Kidney capillary endothelial cell (primary cell): ENCODE data around the gene KISS1R.
A peak's percentile ranks its signal among the peaks of the same experiment; 100 is the strongest.

ENCODE experiments used
- DNase-seq: peaks from one replicate; pipeline ENCODE4 v3.0.0-alpha.2; 2018; ENCODE audit warnings: low spot score

The KISS1R gene

GRCh38 chr19:920051-920864 is 3.1 kb downstream of the KISS1R start:
- no peak for DNase-seq

- no peak for DNase-seq
These were observed 7.5 kb downstream of the KISS1R start for GRCh38 chr19:924553-925086.

- no peak for DNase-seq
These were observed 8.0 kb downstream of the KISS1R start for GRCh38 chr19:925087-925525.

- DNase-seq: peak; percentile 83
These were observed 8.6 kb downstream of the KISS1R start, which contains the start of gene ARID3A for GRCh38 chr19:925526-926322. Gene ARID3A (plus strand): TSS chr19:926035. CDS start chr19:929529, 3,494 bp downstream.

- DNase-seq: no peak
These were observed 9.1 kb downstream of the KISS1R start for GRCh38 chr19:926323-926588.

GRCh38 chr19:926589-927350 is 9.6 kb downstream of the KISS1R start:
- no peak for DNase-seq

GRCh38 chr19:927351-927779 is 10.2 kb downstream of the KISS1R start:
- DNase-seq: no peak

- no peak for DNase-seq
These were observed 10.8 kb downstream of the KISS1R start for GRCh38 chr19:927780-928401.

GRCh38 chr19:928471-929202 is 11.5 kb downstream of the KISS1R start:
- no peak for DNase-seq

GRCh38 chr19:929203-929890 is 12.2 kb downstream of the KISS1R start:
- DNase-seq: no peak

- DNase-seq: no peak
These were observed 12.7 kb downstream of the KISS1R start for GRCh38 chr19:929891-930258.

- no peak for DNase-seq
These were observed 14.9 kb downstream of the KISS1R start for GRCh38 chr19:931860-932647.

GRCh38 chr19:932648-933552 is 15.8 kb downstream of the KISS1R start:
- DNase-seq: no peak

- DNase-seq: no peak
These were observed 16.4 kb downstream of the KISS1R start for GRCh38 chr19:933553-933882.

- no peak for DNase-seq
These were observed 17.2 kb downstream of the KISS1R start for GRCh38 chr19:934197-934840.

GRCh38 chr19:934865-935479 is 17.8 kb downstream of the KISS1R start:
- peak; percentile 73 for DNase-seq

GRCh38 chr19:936175-936546 is 19.0 kb downstream of the KISS1R start:
- no peak for DNase-seq

GRCh38 chr19:937259-937694 is 20.1 kb downstream of the KISS1R start:
- DNase-seq: no peak
